K562 (cell line): ENCODE data around the gene EGFL7. TPM values are rescaled to one million over a fixed set of nuclear protein-coding genes. Genes with fewer than 3 reads are reported as not detected.

Source experiments
- ASH1L ChIP-seq: fragments of 450-650 bp; IDR thresholded peaks from 2 replicates; pipeline ENCODE4 v1.6.1; 2018; ENCODE audit warnings: borderline replicate concordance, mild to moderate bottlenecking, low read depth; ENCODE audit not compliant: partially characterized antibody
- FIP1L1 ChIP-seq: fragments of 200-400 bp; formaldehyde crosslinking; IDR thresholded peaks from 2 replicates; pipeline ENCODE4 v1.6.1; 2018; ENCODE audit warnings: mild to moderate bottlenecking, low read depth, low read length; ENCODE audit not compliant: poor library complexity, severe bottlenecking
- HMG20B ChIP-seq: fragments of 250-450 bp; sonication (Bioruptor Pico); IDR thresholded peaks from 2 replicates; pipeline ENCODE4 v1.5.0; 2021; ENCODE audit warnings: mild to moderate bottlenecking
- KDM5B ChIP-seq: fragments of 200-600 bp; sonication (generic); IDR thresholded peaks from 2 replicates; pipeline ENCODE4 v1.6.1; 2012; ENCODE audit warnings: low read depth, mild to moderate bottlenecking, moderate library complexity, low read length, control low read depth, inconsistent platforms; ENCODE audit not compliant: insufficient replicate concordance
- MTA1 ChIP-seq: fragments of 450-650 bp; IDR thresholded peaks from 2 replicates; pipeline ENCODE4 v1.6.1; 2017; ENCODE audit warnings: borderline replicate concordance
- NCOA2 ChIP-seq, 2 experiments: fragments of 450-650 bp; IDR thresholded peaks; 2 replicates each; pipeline ENCODE4 v1.6.1; 2018; ENCODE audit warnings: mild to moderate bottlenecking in 2 of 2, moderate library complexity in 1 of 2; ENCODE audit not compliant: partially characterized antibody in 2 of 2
- NCOA4 ChIP-seq: fragments of 450-650 bp; IDR thresholded peaks from 2 replicates; pipeline ENCODE4 v1.6.1; 2018; ENCODE audit warnings: mild to moderate bottlenecking; ENCODE audit not compliant: partially characterized antibody
- RBFOX2 ChIP-seq: fragments of 200-400 bp; formaldehyde crosslinking; IDR thresholded peaks from 2 replicates; pipeline ENCODE4 v1.6.1; 2017; ENCODE audit warnings: low read depth, mild to moderate bottlenecking, low read length, moderate library complexity
- SMAD2 ChIP-seq: fragments of 150-350 bp; IDR thresholded peaks from 2 replicates; pipeline ENCODE4 v1.6.1; 2014; ENCODE audit warnings: low read depth, mild to moderate bottlenecking, low read length
- ZBED1 ChIP-seq: IDR thresholded peaks from 2 replicates; pipeline ENCODE4 v1.6.1; 2014
- ZBTB2 ChIP-seq: fragments of 450-650 bp; IDR thresholded peaks from 2 replicates; pipeline ENCODE4 v1.6.1; 2016; ENCODE audit warnings: antibody characterized with exemption
- ZBTB40 ChIP-seq, 2 experiments: fragments of 450-650 bp in 1 of 2; sonication (generic) in 1 of 2; formaldehyde crosslinking in 1 of 2; IDR thresholded peaks; 2 replicates each; pipeline versions ENCODE4 v1.7.1 to v1.9.0; 2016 to 2022; ENCODE audit warnings: inconsistent platforms in 1 of 2, mild to moderate bottlenecking in 1 of 2, missing genetic modification reagents in 1 of 2
- ZBTB8A ChIP-seq: fragments of 450-650 bp; IDR thresholded peaks from 2 replicates; pipeline ENCODE4 v1.6.1; 2018; ENCODE audit warnings: mild to moderate bottlenecking, moderate library complexity; ENCODE audit not compliant: partially characterized antibody
- ZNF124 ChIP-seq: sonication (generic); formaldehyde crosslinking; IDR thresholded peaks from 2 replicates; pipeline ENCODE4 v1.8.1; 2022; ENCODE audit warnings: missing genetic modification reagents
- ZNF644 ChIP-seq: fragments of 200-800 bp; sonication (Bioruptor generic); IDR thresholded peaks from 2 replicates; pipeline ENCODE4 v1.6.1; 2016; ENCODE audit warnings: low read depth, missing genetic modification characterization, missing compliant biosample characterization
- ZNF740 ChIP-seq, 3 experiments: fragments of 200-800 bp in 1 of 3; sonication (Bioruptor generic) in 1 of 3; sonication (generic) in 1 of 3; formaldehyde crosslinking in 1 of 3; IDR thresholded peaks; 2 replicates each; pipeline versions ENCODE4 v1.6.1 to v1.8.0; 2016 to 2022; ENCODE audit warnings: mild to moderate bottlenecking in 2 of 3, missing compliant biosample characterization in 2 of 3, missing genetic modification characterization in 2 of 3, missing genetic modification reagents in 1 of 3
- polyA plus RNA-seq, 8 experiments: library from polyadenylated mRNA; depleted of rRNA in 4 of 8; stranded (reverse) in 5 of 8; unstranded in 3 of 8; fragments of >200 nt; fragmentation: Nextera tagmentation in 2 of 8; fragmentation: Illumina TruSeq in 1 of 8; extraction: Ambion mirVana in 2 of 8; extraction: Trizol in 1 of 8; gene quantifications; 2 replicates each; pipeline versions ENCODE4 v1.2.1 to v1.2.3, GENCODE V29; 2011 to 2014; ENCODE audit warnings: inconsistent platforms in 1 of 8, missing spikeins in 1 of 8
- total RNA-seq, 7 experiments: library from RNA; depleted of rRNA in 6 of 7; stranded (reverse); fragments of >200 nt in 6 of 7; fragmentation: Illumina TruSeq in 2 of 7; extraction: Trizol in 2 of 7; gene quantifications; 2 replicates each; pipeline versions ENCODE4 v1.2.1 to v1.2.3, GENCODE V29; 2011 to 2021; ENCODE audit warnings: low replicate concordance in 1 of 7

Gene EGFL7
- total and polyA plus RNA-seq, 9 of the 15 experiments (the other 6 are each of a cell fraction or from before 2014, with no cell fraction given), result 1.5 to 286 (median 55.5) TPM

- TF ChIP-seq MTA1 (no peak), ZNF740 (CRISPR knock-in tag; IDR thresholded peaks at IDR 0.05) (peak; percentile 98; the same call in 1 of the 2 replicates), ZNF740 (tag; IDR thresholded peaks at IDR 0.05) (no peak; a peak in 1 of 4 replicates), NCOA2 (IDR thresholded peaks at IDR 0.05; ENCODE audit: partially characterized antibody in 2 of 2) (no peak), KDM5B (peak; percentile 17), ZBTB8A (no peak), ZNF124 (no peak), ZBED1 (no peak), ASH1L (no peak), NCOA4 (no peak), ZBTB40 (IDR thresholded peaks at IDR 0.05) (no peak), ZBTB40 (CRISPR knock-in tag; IDR thresholded peaks at IDR 0.05) (no peak), ZNF644 (tag) (no peak), HMG20B (CRISPR knock-in tag) (no peak), FIP1L1 (peak; percentile 93), RBFOX2 (peak; percentile 70), ZBTB2 (no peak), SMAD2 (no peak)
Measured at GRCh38 chr9:136670576-136671253, 8.0 kb downstream of the EGFL7 start (continued).
